HG02588 (cell line): ENCODE data around the gene OR10A3.

Source experiments
- ATAC-seq: cut with Tn5 transposase; IDR thresholded peaks from one replicate; pipeline ENCODE4 v1.9.1; 2021; ENCODE audit warnings: mild to moderate bottlenecking, moderate library complexity; ENCODE audit not compliant: unreplicated experiment

Gene OR10A3

GRCh38 chr11:7893796-7894195 lies 47.7 kb downstream of the OR10A3 start:
- no peak for ATAC-seq

DNA sequence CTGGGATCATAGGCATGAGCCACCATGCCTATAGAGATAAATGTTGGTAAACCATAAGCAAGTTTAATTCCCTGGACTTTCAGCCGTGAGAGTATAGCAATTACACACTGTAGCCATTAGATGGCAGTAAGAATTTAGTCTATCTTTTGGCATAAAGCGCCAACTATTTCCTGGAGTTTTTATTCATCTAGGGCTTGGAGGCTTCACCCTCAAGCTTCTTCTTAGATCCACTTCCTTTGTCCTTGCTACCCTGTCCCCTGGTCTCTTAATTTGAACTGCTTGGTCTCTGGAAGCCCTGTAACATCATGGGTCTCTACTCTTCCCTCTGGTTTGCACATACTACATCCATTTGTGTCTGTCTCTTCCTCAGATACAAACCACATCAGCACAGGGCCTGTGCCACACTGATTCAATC lies 48.7 kb downstream of the OR10A3 start:
- ATAC-seq: peak; percentile 60

DNA sequence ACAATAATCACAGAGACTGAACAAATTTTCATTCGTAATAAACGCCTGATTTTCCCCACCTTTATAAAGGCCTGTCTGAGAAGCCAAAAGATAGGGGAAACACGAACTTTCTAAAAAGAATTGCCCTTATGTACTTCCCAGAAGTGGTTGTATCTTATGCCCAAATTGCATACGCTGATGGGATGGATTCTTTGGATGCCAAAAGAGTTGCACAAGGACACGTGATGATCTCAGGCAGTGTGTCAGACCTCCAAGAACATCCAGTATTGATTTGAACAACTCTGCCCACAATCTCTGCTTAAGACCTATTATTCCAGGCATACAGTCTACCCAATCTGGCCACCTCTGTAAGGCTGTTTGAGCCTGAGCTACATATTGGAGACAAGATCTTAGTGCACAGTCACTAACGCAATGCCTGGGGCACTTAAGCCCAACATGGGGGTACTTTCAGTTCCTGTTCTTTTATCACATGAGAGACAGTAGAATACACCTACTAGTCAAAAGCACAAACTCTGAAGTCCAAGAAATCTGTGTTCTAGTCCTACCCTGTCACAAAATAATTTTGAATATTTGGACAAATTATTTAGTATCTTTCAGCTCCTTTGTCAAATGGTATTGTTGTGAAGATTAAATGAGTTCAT lies 49.3 kb downstream of the OR10A3 start:
- peak; percentile 48 for ATAC-seq

DNA sequence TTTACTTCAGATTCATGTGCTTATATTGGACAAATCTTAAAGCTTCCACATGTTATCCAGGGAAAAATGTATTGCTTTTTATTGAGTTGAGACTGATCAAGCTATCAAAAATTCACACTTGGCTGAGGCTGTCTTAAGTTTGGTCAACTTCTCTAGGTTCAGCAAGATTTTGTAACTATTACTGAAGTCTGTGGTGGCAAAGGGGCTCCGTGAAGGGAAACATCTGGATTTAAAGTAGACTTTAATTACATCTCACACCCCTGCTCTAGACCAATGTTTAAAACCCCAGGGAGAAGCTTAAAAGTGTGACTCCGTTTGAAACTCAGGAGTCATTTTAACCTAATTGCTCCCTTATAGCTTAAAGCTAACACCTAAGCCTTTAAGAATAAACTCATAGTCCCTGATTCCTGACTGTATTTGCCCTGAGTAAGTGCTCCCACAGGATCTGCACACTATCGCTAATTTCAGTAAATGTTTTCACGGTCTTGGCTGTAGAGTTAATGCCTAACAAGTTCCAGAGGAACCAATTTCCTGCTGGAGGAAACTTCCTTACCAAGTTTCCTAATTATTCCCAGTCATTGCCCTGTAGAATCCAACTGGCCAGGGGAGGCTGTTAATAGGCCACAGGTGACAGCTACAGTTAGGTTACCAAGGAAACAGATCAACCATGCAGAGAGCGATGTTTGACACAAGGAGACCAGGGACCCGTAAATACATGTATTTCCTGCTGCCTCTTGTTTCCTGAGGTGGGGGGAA lies 50.9 kb downstream of the OR10A3 start:
- ATAC-seq: no peak

- ATAC-seq: no peak
Measured at GRCh38 chr11:7889985-7890384, 51.5 kb downstream of the OR10A3 start.
